Mesenchymal stem cell (in vitro differentiated cells and primary cell): ENCODE measurements around the gene PIGL.

Experiments used
- DNase-seq: peaks from one replicate; pipeline ENCODE4 v3.0.0-alpha.2; 2013
- H2AFZ ChIP-seq: one replicate; pipeline ENCODE4 v1.6.1; 2013; ENCODE audit warnings: low read depth, mild to moderate bottlenecking, control low read depth, inconsistent platforms, low read length, moderate library complexity
- H2AK5ac ChIP-seq: 2 replicates; pipeline ENCODE4 v1.6.1; 2013; ENCODE audit warnings: low read length, moderate library complexity, mild to moderate bottlenecking, inconsistent platforms; ENCODE audit not compliant: severe bottlenecking
- H2BK120ac ChIP-seq: one replicate; pipeline ENCODE4 v1.6.1; 2013; ENCODE audit warnings: low read depth, mild to moderate bottlenecking, inconsistent platforms, low read length, moderate library complexity
- H2BK12ac ChIP-seq, 2 experiments: one replicate each; pipeline ENCODE4 v1.6.1; 2013; ENCODE audit warnings: inconsistent platforms in 2 of 2, low read length in 2 of 2, mild to moderate bottlenecking in 2 of 2, moderate library complexity in 2 of 2, control low read depth in 1 of 2
- H2BK15ac ChIP-seq: one replicate; pipeline ENCODE4 v1.6.1; 2013; ENCODE audit warnings: mild to moderate bottlenecking, low read depth, inconsistent platforms; ENCODE audit not compliant: poor library complexity, severe bottlenecking
- H2BK5ac ChIP-seq: 2 replicates; pipeline ENCODE4 v1.6.1; 2013; ENCODE audit warnings: low read depth, mild to moderate bottlenecking, low read length, control low read depth, inconsistent platforms; ENCODE audit not compliant: poor library complexity, severe bottlenecking
- H3K14ac ChIP-seq, 2 experiments: one replicate each; pipeline ENCODE4 v1.6.1; 2013; ENCODE audit warnings: inconsistent platforms in 2 of 2, low read length in 2 of 2, control low read depth in 1 of 2, mild to moderate bottlenecking in 1 of 2, moderate library complexity in 1 of 2
- H3K18ac ChIP-seq, 2 experiments: one replicate each; pipeline ENCODE4 v1.6.1; 2013; ENCODE audit warnings: inconsistent platforms in 2 of 2, low read length in 2 of 2, control low read depth in 1 of 2, low read depth in 1 of 2, mild to moderate bottlenecking in 1 of 2
- H3K23ac ChIP-seq, 2 experiments: one replicate each; pipeline ENCODE4 v1.6.1; 2013; ENCODE audit warnings: inconsistent platforms in 2 of 2, low read length in 2 of 2, mild to moderate bottlenecking in 2 of 2, moderate library complexity in 2 of 2, control low read depth in 1 of 2
- H3K27ac ChIP-seq: 2 replicates; pipeline ENCODE4 v1.5.1; 2013; ENCODE audit warnings: mild to moderate bottlenecking, moderate library complexity, low read length, control low read depth, inconsistent platforms; ENCODE audit not compliant: poor library complexity, severe bottlenecking
- H3K27me3 ChIP-seq, 2 experiments: 2 replicates each; pipeline versions ENCODE4 v1.6.1 to v1.7.0; 2013; ENCODE audit warnings: low read length in 2 of 2, mild to moderate bottlenecking in 2 of 2, moderate library complexity in 2 of 2, control low read depth in 1 of 2, inconsistent platforms in 1 of 2; ENCODE audit not compliant: control insufficient read depth in 1 of 2, insufficient read depth in 1 of 2
- H3K36me3 ChIP-seq, 2 experiments: 2 replicates each; pipeline versions ENCODE4 v1.6.1 to v1.7.0; 2013; ENCODE audit warnings: low read length in 2 of 2, control low read depth in 1 of 2, inconsistent platforms in 1 of 2, low read depth in 1 of 2, mild to moderate bottlenecking in 1 of 2; ENCODE audit not compliant: insufficient read depth in 2 of 2, control insufficient read depth in 1 of 2
- H3K4ac ChIP-seq, 2 experiments: one replicate each; pipeline ENCODE4 v1.6.1; 2013; ENCODE audit warnings: inconsistent platforms in 2 of 2, low read length in 2 of 2, mild to moderate bottlenecking in 2 of 2, moderate library complexity in 2 of 2, control low read depth in 1 of 2, low read depth in 1 of 2
- H3K4me1 ChIP-seq: 2 replicates; pipeline ENCODE4 v1.6.1; 2013; ENCODE audit warnings: low read depth, low read length, control low read depth; ENCODE audit not compliant: control insufficient read depth, insufficient read depth
- H3K4me2 ChIP-seq: 2 replicates; pipeline ENCODE4 v1.6.1; 2013; ENCODE audit warnings: low read length, mild to moderate bottlenecking, inconsistent platforms; ENCODE audit not compliant: poor library complexity, severe bottlenecking
- H3K4me3 ChIP-seq, 2 experiments: 2 replicates each; pipeline versions ENCODE4 v1.5.1 to v1.7.0; 2013; ENCODE audit warnings: low read length in 2 of 2, mild to moderate bottlenecking in 2 of 2, control low read depth in 1 of 2, low read depth in 1 of 2; ENCODE audit not compliant: insufficient read depth in 1 of 2
- H3K79me1 ChIP-seq: replicated peaks from 2 replicates; pipeline ENCODE4 v1.6.1; 2013; ENCODE audit warnings: mild to moderate bottlenecking, control low read depth, low read length, inconsistent platforms; ENCODE audit not compliant: poor library complexity, severe bottlenecking
- H3K9ac ChIP-seq: 2 replicates; pipeline ENCODE4 v1.7.0; 2013; ENCODE audit warnings: mild to moderate bottlenecking, low read length, moderate library complexity
- H3K9me3 ChIP-seq: 2 replicates; pipeline ENCODE4 v1.7.0; 2013; ENCODE audit warnings: mild to moderate bottlenecking, low read length; ENCODE audit not compliant: control insufficient read depth
- H4K8ac ChIP-seq: one replicate; pipeline ENCODE4 v1.6.1; 2013; ENCODE audit warnings: inconsistent platforms, mild to moderate bottlenecking, low read length, moderate library complexity
- H4K91ac ChIP-seq: one replicate; pipeline ENCODE4 v1.6.1; 2013; ENCODE audit warnings: mild to moderate bottlenecking, low read length, inconsistent platforms
- WGBS: methylation state at CpG from one replicate; pipeline ENCODE4 v1.1.7; 2013; ENCODE audit warnings: mixed read lengths; 5-methylcytosine and 5-hydroxymethylcytosine counted together

PIGL gene

DNA sequence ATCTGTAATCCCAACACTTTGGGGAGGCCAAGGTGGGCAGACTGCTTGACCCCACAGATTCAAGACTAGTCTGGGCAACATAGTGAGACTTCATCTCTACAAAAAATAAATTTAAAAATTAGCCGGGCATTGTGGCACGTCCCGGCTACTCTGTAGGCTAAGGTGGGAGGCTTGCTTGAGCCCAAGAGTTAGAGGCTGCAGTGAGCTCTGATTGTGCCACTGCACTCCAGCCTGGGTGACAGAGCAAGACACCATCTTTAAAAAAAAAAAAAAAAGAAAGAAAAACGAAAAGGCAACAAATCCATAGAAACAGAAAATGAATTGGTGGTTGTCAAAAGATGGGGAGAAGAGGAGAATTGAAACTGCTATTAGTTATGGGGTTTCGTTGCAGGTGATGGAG, 29.4 kb upstream of the PIGL start:
- Histone ChIP-seq H3K4me1 (peaks cover 1% of the 10 kb centered on the region), H2BK15ac (no peak overlapping the region), H3K14ac (no peak overlapping the region), H4K8ac (no peak overlapping the region), H3K18ac (no peak overlapping the region), H3K4ac (no peak overlapping the region), H3K79me1 (peaks cover 3% of the 10 kb centered on the region), H2BK120ac (no peak overlapping the region), H3K36me3 (peaks cover 4 to 51% of the 10 kb centered on the region in 2 experiments), H2BK12ac (no peak overlapping the region), H2AFZ (no peak overlapping the region), H3K4me2 (no peak overlapping the region), H3K23ac (no peak overlapping the region), H3K27me3 (no peaks in the 10 kb centered on the region), H3K27ac (no peak overlapping the region), H2AK5ac (no peak overlapping the region), H3K9me3 (no peaks in the 10 kb centered on the region), H2BK5ac (no peak overlapping the region), H3K4me3 (no peak overlapping the region), H3K9ac (no peak overlapping the region), H4K91ac (no peak overlapping the region)
- DNase-seq = no peak
- 91% methylated on average over 4 of the region's 5 CpGs for WGBS

DNA sequence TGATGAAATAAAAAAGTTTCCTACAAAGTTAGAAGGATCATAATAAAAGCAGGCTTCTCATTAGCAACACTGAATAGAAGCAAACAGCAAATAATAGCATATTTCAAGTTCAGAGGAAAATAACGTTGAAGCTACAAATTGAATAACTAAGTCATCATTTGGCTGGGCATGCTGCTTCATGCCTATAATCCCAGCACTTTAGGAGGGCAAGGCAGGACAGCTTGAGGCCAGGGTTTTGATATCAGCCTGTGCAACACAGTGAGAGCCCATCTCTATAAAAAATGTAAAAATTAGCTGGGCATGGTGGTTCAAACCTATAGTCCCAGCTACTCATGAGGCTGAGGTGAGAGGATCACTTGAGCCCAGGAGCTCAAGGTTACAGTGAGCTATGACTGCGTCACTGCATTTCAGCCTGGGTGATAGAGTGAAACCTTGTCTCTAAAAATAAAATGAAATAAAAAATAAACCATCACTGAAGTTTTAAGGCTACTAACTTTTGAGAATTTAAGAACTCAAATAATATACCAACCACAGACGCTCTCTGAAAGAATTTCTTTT, 27.1 kb upstream of the PIGL start:
- DNase-seq = no peak
- no peak overlapping the region for H2BK12ac ChIP-seq
- peaks cover 3% of the 10 kb centered on the region for H3K79me1 ChIP-seq
- no peaks in the 10 kb centered on the region for H3K9me3 ChIP-seq
- H2AFZ ChIP-seq = no peak overlapping the region
- no peak overlapping the region for H3K14ac ChIP-seq
- H3K18ac ChIP-seq = no peak overlapping the region
- no peak overlapping the region for H3K4me2 ChIP-seq
- H3K4me1 ChIP-seq = peaks cover 1% of the 10 kb centered on the region
- H4K91ac ChIP-seq = no peak overlapping the region
- H3K27ac ChIP-seq = no peak overlapping the region
- no peak overlapping the region for H3K23ac ChIP-seq
- H3K9ac ChIP-seq = peak overlapping the region; percentile 40
- no peak overlapping the region for H4K8ac ChIP-seq
- no peak overlapping the region for H2BK5ac ChIP-seq
- H3K4me3 ChIP-seq = no peak overlapping the region
- H2AK5ac ChIP-seq = no peak overlapping the region
- 100% methylated on average over 2 of the region's 3 CpGs for WGBS
- H2BK15ac ChIP-seq = no peak overlapping the region
- peaks cover 7 to 52% of the 10 kb centered on the region in 2 experiments for H3K36me3 ChIP-seq
- H2BK120ac ChIP-seq = no peak overlapping the region
- no peak overlapping the region for H3K4ac ChIP-seq
- H3K27me3 ChIP-seq = no peaks in the 10 kb centered on the region

DNA sequence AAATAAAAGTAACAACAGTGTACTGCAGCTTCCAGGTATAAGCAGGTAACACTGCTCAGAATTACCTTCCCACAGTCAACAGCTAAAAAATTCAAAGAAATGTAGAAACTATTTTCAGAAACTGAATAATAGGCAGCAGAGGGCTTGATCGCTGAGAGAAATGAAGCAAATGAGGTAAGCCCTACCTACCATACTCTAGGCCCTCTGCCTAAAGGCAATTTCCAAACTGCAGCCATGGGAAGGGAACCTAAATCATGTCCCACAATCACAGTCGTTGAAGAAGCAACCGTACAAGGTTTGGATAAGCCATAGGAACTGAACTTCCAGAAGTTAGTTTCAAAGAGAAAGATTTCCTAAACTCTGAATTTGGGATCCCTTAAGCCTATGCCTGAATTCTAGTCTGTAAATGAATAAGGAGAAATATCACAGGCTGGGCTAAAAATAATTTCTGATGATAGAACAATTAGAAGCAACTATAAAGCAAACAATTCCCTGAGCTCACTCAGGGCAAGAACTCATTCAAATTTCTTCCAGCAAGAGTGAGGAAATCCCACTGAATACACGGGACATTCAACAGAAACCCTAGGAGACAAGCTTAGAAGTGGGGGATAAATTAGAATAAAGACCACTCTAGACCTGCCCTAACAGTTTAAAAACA, 26.2 kb upstream of the PIGL start:
- Histone ChIP-seq H2BK12ac (no peak overlapping the region), H4K91ac (no peak overlapping the region), H2AFZ (no peak overlapping the region), H2BK120ac (no peak overlapping the region), H3K27me3 (no peaks in the 10 kb centered on the region), H4K8ac (no peak overlapping the region), H3K36me3 (peaks cover 7 to 43% of the 10 kb centered on the region in 2 experiments), H3K79me1 (peaks cover 3% of the 10 kb centered on the region), H3K23ac (no peak overlapping the region), H2AK5ac (no peak overlapping the region), H3K9ac (no peak overlapping the region), H3K4me2 (no peak overlapping the region), H3K27ac (no peak overlapping the region), H2BK15ac (no peak overlapping the region), H3K4me3 (no peak overlapping the region), H2BK5ac (no peak overlapping the region), H3K18ac (no peak overlapping the region), H3K9me3 (no peaks in the 10 kb centered on the region), H3K14ac (no peak overlapping the region), H3K4ac (no peak overlapping the region), H3K4me1 (peaks cover 1% of the 10 kb centered on the region)
- DNase-seq = no peak
- WGBS = 92% methylated on average over 4 of the region's 4 CpGs

DNA sequence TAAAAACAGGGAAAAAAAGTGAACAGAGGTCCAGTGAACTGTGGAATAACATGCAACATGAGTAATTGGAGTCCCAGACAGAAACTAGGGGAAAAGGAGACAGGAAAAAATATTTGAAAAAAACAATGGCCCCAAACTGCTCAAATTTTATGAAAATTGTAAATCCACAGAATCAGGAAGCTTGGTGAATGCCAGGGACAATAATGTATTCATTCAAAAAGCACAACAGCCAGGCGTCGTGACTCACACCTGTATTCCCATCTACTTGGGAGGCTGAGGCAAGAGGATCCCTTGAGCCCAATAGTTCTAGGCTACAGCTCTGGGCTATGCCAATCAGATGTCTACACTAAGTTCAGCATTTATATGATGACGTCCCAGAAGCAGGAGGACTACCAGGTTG, 25.4 kb upstream of the PIGL start:
- H3K4me2 ChIP-seq = no peak overlapping the region

More for the DNA sequence above, 25.4 kb upstream of the PIGL start:
- no peak overlapping the region for H3K27ac ChIP-seq
- no peak overlapping the region for H3K4me3 ChIP-seq
- no peak overlapping the region for H2BK15ac ChIP-seq
- no peaks in the 10 kb centered on the region for H3K27me3 ChIP-seq
- no peak overlapping the region for H3K4ac ChIP-seq
- no peak overlapping the region for H2AFZ ChIP-seq
- no peak overlapping the region for H2BK12ac ChIP-seq
- peaks cover 2% of the 10 kb centered on the region for H3K79me1 ChIP-seq
- no peaks in the 10 kb centered on the region for H3K9me3 ChIP-seq
- no peak overlapping the region for H4K91ac ChIP-seq
- no peak overlapping the region for H3K23ac ChIP-seq
- H2AK5ac ChIP-seq = no peak overlapping the region
- no peak overlapping the region for H4K8ac ChIP-seq
- H3K4me1 ChIP-seq = no peaks in the 10 kb centered on the region
- H2BK120ac ChIP-seq = no peak overlapping the region
- no peak for DNase-seq
- no peak overlapping the region for H3K14ac ChIP-seq
- 97% methylated on average over 3 of the region's 3 CpGs for WGBS
- H3K9ac ChIP-seq = no peak overlapping the region
- no peak overlapping the region for H2BK5ac ChIP-seq
- H3K18ac ChIP-seq = no peak overlapping the region
- peaks cover 7 to 35% of the 10 kb centered on the region in 2 experiments for H3K36me3 ChIP-seq
